ENCODE data around the gene DCLRE1A. TPM values are rescaled to one million over a fixed set of nuclear protein-coding genes. Genes with fewer than 3 reads are reported as not detected.
"Not testable (repeated sequence)": the region's sequence is repeated elsewhere in the genome, so short reads cannot be mapped to it uniquely, and the experiment has no call there.

Gene DCLRE1A
- total RNA-seq, 4 donors from 2014 or later, result 0.26 to 16.1 (median 4.4) TPM

DNA sequence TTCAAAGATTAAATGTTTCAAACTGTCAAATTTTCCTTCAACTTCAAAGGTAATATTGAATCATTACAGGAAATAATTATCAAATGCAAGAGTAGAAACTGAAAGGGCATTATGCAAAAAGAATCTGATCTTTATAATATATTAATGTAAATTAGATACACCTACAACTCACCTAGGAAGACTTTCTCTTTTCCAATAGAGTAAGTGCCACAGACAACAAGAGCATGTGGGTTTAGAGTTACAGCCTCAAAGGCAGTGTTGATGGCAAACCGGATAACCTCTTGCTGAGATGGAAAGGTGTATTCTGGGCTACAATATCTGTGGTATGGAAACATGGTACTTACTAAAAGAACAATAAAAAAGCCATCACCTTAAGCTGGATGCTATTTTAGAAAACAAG lies 11.7 kb downstream of the DCLRE1A start:
- no peak for TF ChIP-seq POLR2A (IDR thresholded peaks at IDR 0.05)
- TF ChIP-seq, protein P1, sequence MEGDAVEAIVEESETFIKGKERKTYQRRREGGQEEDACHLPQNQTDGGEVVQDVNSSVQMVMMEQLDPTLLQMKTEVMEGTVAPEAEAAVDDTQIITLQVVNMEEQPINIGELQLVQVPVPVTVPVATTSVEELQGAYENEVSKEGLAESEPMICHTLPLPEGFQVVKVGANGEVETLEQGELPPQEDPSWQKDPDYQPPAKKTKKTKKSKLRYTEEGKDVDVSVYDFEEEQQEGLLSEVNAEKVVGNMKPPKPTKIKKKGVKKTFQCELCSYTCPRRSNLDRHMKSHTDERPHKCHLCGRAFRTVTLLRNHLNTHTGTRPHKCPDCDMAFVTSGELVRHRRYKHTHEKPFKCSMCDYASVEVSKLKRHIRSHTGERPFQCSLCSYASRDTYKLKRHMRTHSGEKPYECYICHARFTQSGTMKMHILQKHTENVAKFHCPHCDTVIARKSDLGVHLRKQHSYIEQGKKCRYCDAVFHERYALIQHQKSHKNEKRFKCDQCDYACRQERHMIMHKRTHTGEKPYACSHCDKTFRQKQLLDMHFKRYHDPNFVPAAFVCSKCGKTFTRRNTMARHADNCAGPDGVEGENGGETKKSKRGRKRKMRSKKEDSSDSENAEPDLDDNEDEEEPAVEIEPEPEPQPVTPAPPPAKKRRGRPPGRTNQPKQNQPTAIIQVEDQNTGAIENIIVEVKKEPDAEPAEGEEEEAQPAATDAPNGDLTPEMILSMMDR (IDR thresholded peaks at IDR 0.05), result no peak
- H3K4me3 ChIP-seq, result no peak overlapping the region
- H3K27me3 ChIP-seq, result no peaks in the 10 kb centered on the region
- DNase-seq, result no peak
- H3K36me3 ChIP-seq, result no peaks in the 10 kb centered on the region
- H3K27ac ChIP-seq, result no peak overlapping the region
- intact Hi-C loops (cut with DNase I; ENCODE audit: low total_unique reads), result no loop called here
- no peaks in the 10 kb centered on the region for H3K4me1 ChIP-seq
- no peaks in the 10 kb centered on the region for H3K9me3 ChIP-seq

DNA sequence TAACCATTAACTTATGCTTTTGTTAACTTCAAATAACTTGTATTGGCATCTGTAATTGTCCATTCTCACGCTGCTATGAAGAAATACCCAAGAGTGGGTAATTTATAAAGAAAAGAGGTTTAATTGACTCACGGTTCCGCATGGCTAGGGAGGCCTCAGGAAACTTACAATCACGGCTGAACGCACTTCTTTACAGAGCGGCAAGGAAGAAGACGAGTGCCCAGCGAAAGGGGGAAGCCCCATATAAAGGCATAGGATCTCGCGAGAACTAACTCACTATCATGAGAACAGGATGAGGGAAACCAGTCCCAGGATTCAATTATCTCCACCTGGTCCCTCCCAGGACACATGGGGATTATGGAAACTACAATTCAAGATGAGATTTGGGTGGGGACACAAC lies 25.3 kb downstream of the DCLRE1A start:
- H3K4me1 ChIP-seq; H3K36me3 ChIP-seq; H3K27ac ChIP-seq; H3K4me3 ChIP-seq; intact Hi-C loops (cut with DNase I; ENCODE audit: low total_unique reads); DNase-seq; H3K27me3 ChIP-seq; H3K9me3 ChIP-seq: not testable (repeated sequence)

DNA sequence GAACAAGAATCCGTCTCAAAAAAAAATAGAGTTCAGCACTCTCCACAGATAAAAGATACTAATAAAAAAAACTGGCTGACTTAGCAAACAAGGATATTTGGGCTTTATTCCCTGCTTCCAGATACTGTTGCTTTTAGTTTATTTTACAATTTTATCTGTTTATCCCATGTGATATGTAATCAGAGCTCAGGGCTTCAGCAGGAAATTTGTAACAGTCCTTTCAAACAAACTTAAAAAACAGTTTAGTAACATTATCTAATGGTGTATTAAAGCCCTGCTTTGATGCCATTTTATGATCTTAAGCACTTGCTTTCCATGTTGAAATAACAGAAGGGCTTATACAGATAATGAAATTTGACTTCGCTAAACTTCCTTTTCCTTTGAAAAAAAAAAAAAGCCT lies 28.1 kb downstream of the DCLRE1A start:
- no peaks in the 10 kb centered on the region for H3K9me3 ChIP-seq
- no peaks in the 10 kb centered on the region for H3K36me3 ChIP-seq
- intact Hi-C loops (cut with DNase I; ENCODE audit: low total_unique reads), result no loop called here
- H3K4me1 ChIP-seq, result no peaks in the 10 kb centered on the region
- no peaks in the 10 kb centered on the region for H3K27me3 ChIP-seq
- TF ChIP-seq POLR2A (IDR thresholded peaks at IDR 0.05), result no peak
- TF ChIP-seq, protein P1 (IDR thresholded peaks at IDR 0.05), result no peak
- no peak overlapping the region for H3K27ac ChIP-seq
- no peak overlapping the region for H3K4me3 ChIP-seq
- DNase-seq, result no peak

DNA sequence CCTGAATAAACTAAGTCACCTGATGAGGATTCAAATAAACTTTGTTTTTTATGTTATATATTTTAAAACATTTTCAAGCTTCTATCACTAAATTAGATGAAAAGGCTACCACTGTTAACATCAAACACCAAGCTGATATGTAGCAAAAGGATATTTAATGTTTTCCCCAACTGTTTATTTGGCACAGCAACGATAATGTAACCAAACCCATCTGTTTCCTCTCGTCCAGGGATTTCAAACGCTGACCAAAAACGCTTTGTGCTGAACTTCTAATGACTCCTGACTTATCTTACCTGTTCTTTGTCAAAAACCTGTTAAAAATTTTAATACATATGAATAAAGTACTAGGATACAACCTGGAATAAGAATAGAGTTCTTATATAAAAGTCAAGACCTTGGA lies 30.5 kb downstream of the DCLRE1A start:
- intact Hi-C loops (cut with DNase I; ENCODE audit: low total_unique reads), result no loop called here
- no peaks in the 10 kb centered on the region for H3K9me3 ChIP-seq
- no peak overlapping the region for H3K27ac ChIP-seq
- no peaks in the 10 kb centered on the region for H3K27me3 ChIP-seq
- H3K36me3 ChIP-seq, result no peaks in the 10 kb centered on the region
- no peaks in the 10 kb centered on the region for H3K4me1 ChIP-seq
- TF ChIP-seq, protein P1 (IDR thresholded peaks at IDR 0.05), result no peak
- TF ChIP-seq POLR2A (IDR thresholded peaks at IDR 0.05), result no peak
- H3K4me3 ChIP-seq, result no peak overlapping the region
- DNase-seq, result no peak

DNA sequence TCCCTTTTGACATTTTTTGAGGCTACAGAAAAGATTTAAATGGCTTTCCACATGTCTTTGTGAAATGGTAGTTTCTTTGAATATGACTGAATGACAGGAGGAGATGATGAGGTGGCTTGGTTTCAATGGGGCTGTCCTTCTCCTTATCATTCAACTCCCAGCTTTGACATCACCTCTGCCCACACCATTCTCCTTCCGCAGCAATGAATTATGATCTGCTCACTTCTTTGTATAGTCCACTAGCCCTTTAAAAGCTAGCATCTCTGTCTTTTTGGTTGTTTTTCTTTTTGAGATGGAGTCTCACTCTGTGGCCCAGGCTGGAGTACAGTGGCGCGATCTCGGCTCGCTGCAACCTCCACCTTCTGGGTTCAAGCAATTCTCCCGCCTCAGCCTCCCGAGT lies 31.7 kb downstream of the DCLRE1A start:
- Histone ChIP-seq H3K4me3 (no peak overlapping the region), H3K4me1 (no peaks in the 10 kb centered on the region), H3K27ac (no peak overlapping the region), H3K9me3 (no peaks in the 10 kb centered on the region), H3K27me3 (no peaks in the 10 kb centered on the region), H3K36me3 (no peaks in the 10 kb centered on the region)
- TF ChIP-seq, protein P1 (IDR thresholded peaks at IDR 0.05), result no peak
- TF ChIP-seq POLR2A (IDR thresholded peaks at IDR 0.05), result no peak
- no peak for DNase-seq
- intact Hi-C loops (cut with DNase I; ENCODE audit: low total_unique reads), result no loop called here

DNA sequence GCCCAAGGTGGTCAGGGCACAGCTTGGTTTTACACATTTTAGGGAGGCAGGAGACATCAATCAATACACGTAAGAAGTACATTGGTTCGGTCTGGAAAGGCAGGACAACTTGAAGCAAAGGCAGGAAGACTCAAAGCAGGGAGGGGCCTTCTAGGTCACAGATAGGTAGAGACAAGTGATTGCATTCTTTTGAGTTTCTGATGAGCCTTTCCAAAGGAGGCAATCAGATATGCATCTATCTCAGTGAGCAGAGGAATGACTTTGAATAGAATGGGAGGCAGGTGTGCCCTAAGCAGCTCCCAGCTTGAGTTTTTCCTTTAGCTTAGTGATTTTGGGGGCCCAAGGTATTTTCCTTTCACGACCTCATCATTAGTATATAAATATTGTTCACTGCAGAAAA lies 32.6 kb downstream of the DCLRE1A start:
- H3K9me3 ChIP-seq, result not testable (repeated sequence)

More for the DNA sequence above, 32.6 kb downstream of the DCLRE1A start:
- DNase-seq; H3K27ac ChIP-seq; H3K36me3 ChIP-seq; H3K4me3 ChIP-seq; H3K27me3 ChIP-seq; H3K4me1 ChIP-seq; intact Hi-C loops (cut with DNase I; ENCODE audit: low total_unique reads): not testable (repeated sequence)

Data from uterus (tissue), 4 donors.